Measurements from ENCODE around the gene TXNDC8. TPM values are rescaled to one million over a fixed set of nuclear protein-coding genes. Genes with fewer than 3 reads are reported as not detected.

The TXNDC8 gene
- total RNA-seq, 1 experiment from 2014 or later, result not detected

DNA sequence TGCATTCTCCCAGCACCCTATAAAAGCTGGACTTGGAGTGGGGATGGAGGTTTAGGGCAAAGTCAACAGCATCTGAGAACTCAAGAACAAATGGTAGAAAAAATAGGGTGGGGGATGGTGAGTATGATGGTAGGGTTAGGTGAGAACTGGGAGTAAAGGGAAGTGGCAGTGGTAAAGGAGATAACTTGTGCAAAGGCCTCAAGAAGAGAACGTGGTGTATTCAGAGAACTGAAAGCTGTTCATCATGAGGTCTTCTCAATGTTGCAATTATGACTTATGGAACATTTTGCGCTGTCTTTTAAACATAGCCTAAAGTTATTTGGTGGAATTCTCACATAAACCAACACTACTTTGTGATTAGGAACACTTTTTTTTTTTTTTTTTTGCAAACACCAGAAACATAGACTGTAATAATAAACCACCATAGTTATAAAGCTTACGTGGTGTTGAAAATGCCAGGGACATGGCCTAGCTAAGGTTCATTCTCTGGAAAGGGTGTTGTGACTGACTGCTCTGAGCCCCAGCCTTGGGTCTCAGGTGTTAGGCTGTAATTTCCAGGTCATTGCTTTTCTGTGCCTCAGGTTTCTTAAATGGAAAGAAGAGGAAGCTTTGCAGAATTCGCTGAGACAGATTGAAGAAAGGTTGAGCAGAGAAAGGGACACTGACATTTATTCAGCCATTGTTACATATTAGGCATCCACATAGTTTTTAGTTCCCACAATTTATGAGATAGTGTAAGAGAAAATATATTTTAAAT is 19.2 kb upstream of the TXNDC8 start:
- Histone ChIP-seq H3K79me2 (ENCODE audit: insufficient read depth, low read length) (no peaks in the 10 kb centered on the region), H3K9me3 (ENCODE audit: control insufficient read depth in 1 of 2, insufficient read depth in 1 of 2, low read depth in 1 of 2, low read length in 2 of 2) (no peaks in the 10 kb centered on the region), H3K9ac (ENCODE audit: low read length) (no peak overlapping the region), H3K4me1 (ENCODE audit: control insufficient read depth in 1 of 2, insufficient read depth in 2 of 2, low read length in 2 of 2) (no peaks in the 10 kb centered on the region), H3K4me2 (ENCODE audit: low read length) (no peak overlapping the region), H3K27ac (ENCODE audit: low read depth, low read length) (no peak overlapping the region), H2AFZ (ENCODE audit: low read depth, low read length, poor library complexity, severe bottlenecking) (no peak overlapping the region), H3K9me2 (ENCODE audit: insufficient read depth) (no peaks in the 10 kb centered on the region), H3K4me3 (replicated peaks in 1 of 2; ENCODE audit: low read depth in 1 of 2, low read length in 2 of 2) (no peak overlapping the region), H3K27me3 (ENCODE audit: insufficient read depth, low read length) (no peaks in the 10 kb centered on the region), H4K20me1 (ENCODE audit: insufficient read depth) (no peaks in the 10 kb centered on the region), H3K36me3 (ENCODE audit: control insufficient read depth in 1 of 2, insufficient read depth in 2 of 2, low read length in 2 of 2) (no peaks in the 10 kb centered on the region)
- ChIA-PET CTCF (interaction anchor here (2.4 kb wide), 1 partner anchor 16 kb away, joined by 8 read pairs; no protein-coding TSS in a partner anchor), POLR2A (no interaction called here), RAD21 (ENCODE audit: low non-redundant PET in 1 of 2, low total read pairs in 2 of 2, uncharacterized antibody in 2 of 2, unreplicated experiment in 2 of 2) (no interaction called here)
- intact Hi-C loops (cut with micrococcal nuclease), result no loop called here
- no peak for DNase-seq (ENCODE audit: low read depth, low spot score)
- BruUV-seq (replicated peaks), result no TSS peak
- ATAC-seq, result no peak
- TF ChIP-seq EZH2phosphoT487 (IDR thresholded peaks at IDR 0.05; ENCODE audit: borderline replicate concordance), result no peak
- no peak for TF ChIP-seq ZNF274 (IDR thresholded peaks at IDR 0.05; ENCODE audit: low read depth, low read length)
- TF ChIP-seq RAD21 (IDR thresholded peaks at IDR 0.05; ENCODE audit: low read depth), result no peak
- TF ChIP-seq, protein P1, sequence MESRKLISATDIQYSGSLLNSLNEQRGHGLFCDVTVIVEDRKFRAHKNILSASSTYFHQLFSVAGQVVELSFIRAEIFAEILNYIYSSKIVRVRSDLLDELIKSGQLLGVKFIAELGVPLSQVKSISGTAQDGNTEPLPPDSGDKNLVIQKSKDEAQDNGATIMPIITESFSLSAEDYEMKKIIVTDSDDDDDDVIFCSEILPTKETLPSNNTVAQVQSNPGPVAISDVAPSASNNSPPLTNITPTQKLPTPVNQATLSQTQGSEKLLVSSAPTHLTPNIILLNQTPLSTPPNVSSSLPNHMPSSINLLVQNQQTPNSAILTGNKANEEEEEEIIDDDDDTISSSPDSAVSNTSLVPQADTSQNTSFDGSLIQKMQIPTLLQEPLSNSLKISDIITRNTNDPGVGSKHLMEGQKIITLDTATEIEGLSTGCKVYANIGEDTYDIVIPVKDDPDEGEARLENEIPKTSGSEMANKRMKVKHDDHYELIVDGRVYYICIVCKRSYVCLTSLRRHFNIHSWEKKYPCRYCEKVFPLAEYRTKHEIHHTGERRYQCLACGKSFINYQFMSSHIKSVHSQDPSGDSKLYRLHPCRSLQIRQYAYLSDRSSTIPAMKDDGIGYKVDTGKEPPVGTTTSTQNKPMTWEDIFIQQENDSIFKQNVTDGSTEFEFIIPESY (IDR thresholded peaks at IDR 0.05; ENCODE audit: extremely low read depth, insufficient replicate concordance, low read length), result no peak
- TF ChIP-seq SIN3A (IDR thresholded peaks at IDR 0.05; ENCODE audit: low read depth), result no peak
- no peak for TF ChIP-seq POLR2A (IDR thresholded peaks at IDR 0.05; ENCODE audit: borderline replicate concordance, extremely low read depth, insufficient read depth, insufficient read length)

DNA sequence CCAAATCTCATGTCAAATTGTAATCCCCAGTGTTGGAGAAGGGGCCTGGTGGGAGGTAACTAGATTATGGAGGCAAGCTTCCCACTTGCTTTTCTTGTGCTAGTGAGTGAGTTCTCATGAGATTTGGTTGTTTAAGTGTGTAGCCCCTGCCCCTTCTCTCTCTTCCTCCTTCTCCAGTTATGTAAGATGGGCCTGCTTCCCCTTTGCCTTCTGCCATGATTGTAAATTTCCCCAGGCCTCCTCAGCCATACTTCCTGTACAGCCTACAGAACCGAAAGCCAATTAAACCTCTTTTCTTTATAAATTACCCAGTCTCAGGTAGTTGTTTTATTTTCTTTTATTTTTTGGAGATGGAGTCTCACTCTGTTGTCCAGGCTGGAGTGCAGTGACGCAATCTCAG is 18.2 kb upstream of the TXNDC8 start:
- H2AFZ ChIP-seq (ENCODE audit: low read depth, low read length, poor library complexity, severe bottlenecking), result no peak overlapping the region
- intact Hi-C loops (cut with micrococcal nuclease), result no loop called here
- TF ChIP-seq CEBPB (IDR thresholded peaks at IDR 0.05; ENCODE audit: low read depth), result no peak
- DNase-seq (ENCODE audit: low read depth, low spot score) (no peak), ATAC-seq (no peak)
- no peaks in the 10 kb centered on the region for H3K9me3 ChIP-seq (ENCODE audit: control insufficient read depth in 1 of 2, insufficient read depth in 1 of 2, low read depth in 1 of 2, low read length in 2 of 2)
- H3K79me2 ChIP-seq (ENCODE audit: insufficient read depth, low read length), result no peaks in the 10 kb centered on the region
- no peaks in the 10 kb centered on the region for H3K36me3 ChIP-seq (ENCODE audit: control insufficient read depth in 1 of 2, insufficient read depth in 2 of 2, low read length in 2 of 2)
- H3K27ac ChIP-seq (ENCODE audit: low read depth, low read length), result no peak overlapping the region
- no peaks in the 10 kb centered on the region for H3K9me2 ChIP-seq (ENCODE audit: insufficient read depth)
- ChIA-PET CTCF (no interaction called here), RAD21 (ENCODE audit: low non-redundant PET in 1 of 2, low total read pairs in 2 of 2, uncharacterized antibody in 2 of 2, unreplicated experiment in 2 of 2) (no interaction called here), POLR2A (no interaction called here)
- no TSS peak for BruUV-seq (replicated peaks)
- no peak overlapping the region for H3K4me3 ChIP-seq (replicated peaks in 1 of 2; ENCODE audit: low read depth in 1 of 2, low read length in 2 of 2)
- H3K4me2 ChIP-seq (ENCODE audit: low read length), result no peak overlapping the region
- H4K20me1 ChIP-seq (ENCODE audit: insufficient read depth), result no peaks in the 10 kb centered on the region
- no peak overlapping the region for H3K9ac ChIP-seq (ENCODE audit: low read length)
- H3K4me1 ChIP-seq (ENCODE audit: control insufficient read depth in 1 of 2, insufficient read depth in 2 of 2, low read length in 2 of 2), result peaks cover 6% of the 10 kb centered on the region in 2 experiments
- no peaks in the 10 kb centered on the region for H3K27me3 ChIP-seq (ENCODE audit: insufficient read depth, low read length)

Measured in HCT116 (cell line).